Activated naive CD8-positive, alpha-beta T cell treated with anti-CD3 and anti-CD28 coated beads for 36 hours (primary cell): ENCODE measurements around the gene HOXB5. TPM values are rescaled to one million over a fixed set of nuclear protein-coding genes. Genes with fewer than 3 reads are reported as not detected.
A peak's percentile ranks its signal among the peaks of the same experiment; 100 is the strongest.

ENCODE experiments used
- DNase-seq: peaks from one replicate; pipeline ENCODE4 v3.0.0; 2021
- H3K27ac Mint-ChIP-seq: one replicate; pipeline ENCODE4 v1.8.0; 2022; ENCODE audit warnings: mild to moderate bottlenecking, moderate library complexity, mixed read lengths
- H3K27me3 Mint-ChIP-seq: one replicate; pipeline ENCODE4 v1.8.0; 2022; ENCODE audit warnings: mild to moderate bottlenecking, mixed read lengths
- H3K36me3 Mint-ChIP-seq: one replicate; pipeline ENCODE4 v1.8.0; 2021; ENCODE audit warnings: mild to moderate bottlenecking, mixed read lengths
- H3K4me1 Mint-ChIP-seq: one replicate; pipeline ENCODE4 v1.8.0; 2021; ENCODE audit warnings: mixed read lengths
- H3K4me3 Mint-ChIP-seq: one replicate; pipeline ENCODE4 v1.8.0; 2022; ENCODE audit warnings: mild to moderate bottlenecking, moderate library complexity, mixed read lengths
- H3K9me3 Mint-ChIP-seq: one replicate; pipeline ENCODE4 v1.8.0; 2022; ENCODE audit warnings: mixed read lengths
- total RNA-seq, 2 experiments: library from RNA; stranded (reverse); gene quantifications; one replicate each; pipeline ENCODE4 v1.2.3, GENCODE V29; 2021

Gene HOXB5
- total RNA-seq, 2 experiments from 2014 or later, result not detected

DNA sequence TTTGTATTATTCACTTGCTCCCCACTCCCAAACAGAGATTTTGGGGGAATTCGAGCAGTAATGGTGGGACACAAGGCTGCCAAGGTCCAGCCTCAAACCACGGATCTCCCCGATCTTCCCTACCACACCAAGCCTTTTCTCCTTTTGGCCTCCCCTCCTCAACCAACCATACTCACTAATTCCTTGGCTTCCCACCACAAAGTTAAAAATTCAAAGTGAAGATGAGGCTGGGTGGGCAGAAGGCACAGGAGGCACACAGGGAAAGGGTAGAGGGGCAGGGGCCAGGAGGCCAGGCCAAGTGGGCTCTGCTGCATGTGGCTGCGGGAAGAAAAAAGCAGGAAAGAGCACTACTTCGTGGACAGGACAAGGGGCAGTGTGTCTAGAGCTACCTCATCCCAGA, 30.6 kb downstream of the HOXB5 start:
- no peaks in the 10 kb centered on the region for H3K9me3 Mint-ChIP-seq
- no peak overlapping the region for H3K27ac Mint-ChIP-seq
- H3K27me3 Mint-ChIP-seq, result peaks cover 16% of the 10 kb centered on the region
- no peak overlapping the region for H3K4me3 Mint-ChIP-seq
- DNase-seq, result no peak
- H3K4me1 Mint-ChIP-seq, result peaks cover 9% of the 10 kb centered on the region
- no peaks in the 10 kb centered on the region for H3K36me3 Mint-ChIP-seq

DNA sequence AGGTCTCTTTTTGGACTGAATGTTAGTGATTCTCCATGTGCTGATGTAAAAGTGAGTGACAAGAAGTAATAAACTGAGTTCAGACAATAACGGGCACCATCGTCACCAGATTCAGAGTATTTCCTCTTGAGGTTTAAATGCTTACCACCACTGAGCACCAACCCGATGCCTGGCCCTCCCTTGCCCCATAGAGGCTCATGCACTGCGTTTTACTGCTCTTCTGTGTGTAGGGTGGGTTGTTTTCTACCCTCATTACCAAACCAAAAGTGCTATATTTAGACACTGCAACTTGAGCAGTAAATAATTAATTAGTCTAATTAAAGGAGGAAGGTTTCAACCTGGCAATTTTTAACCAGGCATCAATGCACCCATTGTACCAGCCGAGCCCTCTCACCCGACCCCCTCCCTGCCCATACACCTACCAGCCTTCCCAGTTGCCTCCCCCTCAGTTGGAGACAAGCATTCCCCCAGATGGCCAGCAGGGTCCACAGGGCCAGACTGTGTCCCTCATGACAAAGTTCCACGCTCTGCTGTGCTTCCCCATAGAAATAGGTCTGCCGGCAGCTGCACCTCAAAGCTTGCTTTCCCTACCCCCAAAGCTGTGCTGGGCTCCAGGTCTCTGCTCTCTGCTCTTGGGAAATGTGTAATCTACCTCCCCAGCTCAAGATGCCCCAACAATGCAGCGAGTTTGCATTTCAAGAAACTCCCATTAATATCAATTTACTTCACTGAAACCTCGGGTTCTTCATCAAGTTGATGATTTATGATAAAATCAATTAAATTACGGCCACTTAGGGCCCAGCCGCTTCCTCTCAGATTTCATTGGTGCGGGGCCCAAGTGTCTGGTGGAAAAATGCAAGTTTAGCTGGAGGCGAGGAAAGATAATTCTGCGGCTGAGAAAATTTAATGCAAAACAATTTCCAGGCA, 31.4 kb downstream of the HOXB5 start:
- Mint-ChIP-seq H3K9me3 (no peaks in the 10 kb centered on the region), H3K36me3 (no peaks in the 10 kb centered on the region), H3K27me3 (peaks cover 19% of the 10 kb centered on the region), H3K27ac (no peak overlapping the region), H3K4me3 (no peak overlapping the region), H3K4me1 (peaks cover 9% of the 10 kb centered on the region)
- DNase-seq, result no peak

DNA sequence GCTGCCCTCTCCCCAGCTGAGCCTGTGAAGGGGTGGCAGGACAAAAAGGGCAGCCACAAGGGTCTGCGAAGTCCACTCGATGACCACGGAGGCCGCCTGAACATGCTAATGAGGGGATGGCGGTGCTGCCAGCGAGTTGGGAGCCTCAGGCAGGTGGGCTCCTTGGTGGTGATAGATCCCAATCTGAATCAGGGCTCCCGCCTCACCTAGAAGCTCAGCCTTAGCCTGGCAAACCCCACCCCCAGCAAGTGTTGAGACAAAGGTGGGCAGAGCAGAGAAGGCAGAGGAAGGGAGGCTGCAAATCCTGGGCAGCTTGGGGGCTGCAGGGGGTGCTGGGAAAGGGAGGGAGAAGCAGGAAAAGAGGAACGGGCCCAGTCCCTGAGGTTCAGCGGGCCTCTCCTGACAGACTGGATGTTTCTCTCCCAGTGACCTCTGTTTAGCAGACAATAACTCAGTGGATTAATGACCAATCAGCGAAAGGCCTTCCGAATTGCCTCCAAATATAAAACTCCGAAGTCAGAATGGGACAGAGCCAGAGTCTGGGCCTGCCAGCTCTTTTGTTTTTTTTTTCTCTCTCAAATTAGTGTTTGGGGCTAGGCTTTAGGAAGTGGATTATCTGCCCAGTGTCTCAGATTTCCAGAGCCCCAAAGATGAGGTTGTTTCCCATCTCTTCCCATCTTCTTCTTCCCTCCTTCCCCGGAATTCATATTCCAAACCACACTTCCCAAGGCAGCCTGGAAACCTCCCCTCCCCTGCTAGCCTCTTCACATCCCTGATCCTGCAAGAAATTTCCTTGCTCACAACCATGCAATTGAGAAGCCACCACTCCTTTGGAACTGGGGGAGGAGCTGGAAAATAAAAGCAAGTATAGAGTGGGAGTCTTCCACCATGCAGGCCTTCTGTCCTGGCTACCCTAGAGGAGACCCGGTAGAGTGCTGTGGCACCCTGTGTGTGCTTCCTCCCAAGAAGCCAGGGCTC, 33.5 kb downstream of the HOXB5 start:
- DNase-seq, result no peak
- no peak overlapping the region for H3K4me3 Mint-ChIP-seq
- peaks cover 34% of the 10 kb centered on the region for H3K27me3 Mint-ChIP-seq
- H3K27ac Mint-ChIP-seq, result no peak overlapping the region
- H3K4me1 Mint-ChIP-seq, result peaks cover 13% of the 10 kb centered on the region
- no peaks in the 10 kb centered on the region for H3K9me3 Mint-ChIP-seq
- H3K36me3 Mint-ChIP-seq, result no peaks in the 10 kb centered on the region

DNA sequence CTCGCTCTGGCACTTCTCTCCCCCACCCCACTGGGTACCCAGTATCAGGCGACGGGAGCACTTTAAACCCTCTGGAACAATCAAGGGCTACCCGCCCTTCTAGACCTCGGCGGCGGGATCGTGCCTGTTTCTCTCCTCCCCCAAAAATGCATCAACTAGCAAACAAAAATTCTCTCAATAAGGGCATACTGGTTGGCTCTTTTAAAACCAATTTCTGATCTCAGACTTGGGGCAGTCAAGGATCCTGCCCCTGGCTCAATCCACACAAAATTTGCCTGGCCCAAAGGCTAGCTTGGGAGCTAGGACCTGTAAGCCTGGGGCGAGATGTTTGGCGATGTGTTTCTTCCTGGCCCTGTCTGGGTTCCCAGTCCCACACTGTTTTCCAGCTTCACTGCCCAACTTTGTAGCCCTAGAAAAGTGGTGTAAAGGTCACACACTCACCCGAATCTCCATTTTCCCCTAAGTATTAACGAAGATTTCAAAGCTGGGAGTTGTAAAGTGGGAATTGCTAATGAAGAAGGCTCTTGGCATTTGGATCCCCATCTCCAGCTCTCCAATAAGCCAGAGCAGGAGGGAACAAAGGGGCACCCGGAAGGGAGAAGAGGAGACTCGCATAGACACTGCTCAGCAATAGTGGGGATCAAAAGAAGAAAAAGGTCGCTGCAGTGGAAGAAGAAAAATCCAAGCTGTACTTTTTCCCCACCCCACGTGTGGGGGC, 34.3 kb downstream of the HOXB5 start:
- DNase-seq, result no peak
- peaks cover 41% of the 10 kb centered on the region for H3K27me3 Mint-ChIP-seq
- no peak overlapping the region for H3K27ac Mint-ChIP-seq
- peaks cover 15% of the 10 kb centered on the region for H3K4me1 Mint-ChIP-seq
- no peaks in the 10 kb centered on the region for H3K36me3 Mint-ChIP-seq
- no peaks in the 10 kb centered on the region for H3K9me3 Mint-ChIP-seq
- no peak overlapping the region for H3K4me3 Mint-ChIP-seq

DNA sequence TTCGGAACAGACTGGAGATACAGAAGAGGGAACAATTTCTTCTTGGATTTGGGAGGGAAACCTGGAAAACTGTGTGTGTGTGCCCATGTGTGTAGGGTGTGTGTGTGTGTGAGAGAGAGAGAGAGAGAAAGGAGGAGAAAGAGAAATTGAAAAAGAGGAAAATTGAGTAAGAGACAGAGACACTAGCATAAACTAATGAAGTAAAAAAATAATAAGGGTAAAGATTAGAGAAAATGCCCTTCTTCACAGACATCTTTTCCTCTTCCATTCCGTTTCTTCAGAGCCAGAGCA, 34.8 kb downstream of the HOXB5 start:
- H3K27me3 Mint-ChIP-seq, result peaks cover 40% of the 10 kb centered on the region
- H3K4me3 Mint-ChIP-seq, result no peak overlapping the region
- H3K4me1 Mint-ChIP-seq, result peaks cover 15% of the 10 kb centered on the region
- no peak for DNase-seq
- no peaks in the 10 kb centered on the region for H3K9me3 Mint-ChIP-seq
- H3K27ac Mint-ChIP-seq, result no peak overlapping the region
- H3K36me3 Mint-ChIP-seq, result no peaks in the 10 kb centered on the region

DNA sequence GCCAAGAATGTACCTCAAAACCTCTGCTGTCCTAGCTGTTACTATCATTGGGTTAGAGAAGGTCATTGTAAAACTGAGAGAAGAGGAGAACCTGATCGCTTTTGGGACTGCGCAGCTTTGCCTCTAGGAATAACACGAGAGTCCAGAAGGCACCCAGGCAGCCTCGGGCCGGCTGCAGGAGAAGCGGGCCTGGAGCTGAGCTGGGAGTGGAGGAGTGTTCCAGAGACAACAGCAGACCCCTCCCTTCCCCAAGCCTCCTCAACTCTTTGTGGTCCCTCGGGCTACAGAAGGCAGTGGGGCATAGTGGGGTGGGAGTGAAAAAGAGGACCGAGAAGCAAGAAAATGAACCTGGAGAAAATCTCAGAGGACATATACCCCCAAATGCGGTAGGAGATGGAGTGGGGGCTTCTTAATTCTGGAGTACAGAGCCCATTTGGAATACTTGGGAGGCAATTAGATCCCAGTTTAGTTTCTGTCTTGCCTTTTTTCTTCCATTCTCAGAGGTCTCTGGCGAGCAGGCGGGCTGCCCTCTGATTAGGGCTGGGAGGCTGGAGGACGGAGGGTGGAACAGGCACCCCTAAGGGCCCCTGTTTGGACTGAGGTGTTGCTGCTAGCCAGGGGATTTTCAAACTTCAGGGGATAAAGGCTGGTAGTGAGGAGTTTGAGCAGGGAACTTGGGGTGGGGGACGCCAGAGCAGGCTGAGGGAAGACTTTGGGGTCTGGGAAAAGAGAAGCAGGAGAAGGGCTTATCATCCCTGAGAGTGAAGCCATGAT, 35.3 kb downstream of the HOXB5 start:
- Mint-ChIP-seq H3K9me3 (no peaks in the 10 kb centered on the region), H3K36me3 (no peaks in the 10 kb centered on the region), H3K4me3 (no peak overlapping the region), H3K4me1 (peaks cover 14% of the 10 kb centered on the region), H3K27ac (no peak overlapping the region), H3K27me3 (peaks cover 37% of the 10 kb centered on the region)
- no peak for DNase-seq

DNA sequence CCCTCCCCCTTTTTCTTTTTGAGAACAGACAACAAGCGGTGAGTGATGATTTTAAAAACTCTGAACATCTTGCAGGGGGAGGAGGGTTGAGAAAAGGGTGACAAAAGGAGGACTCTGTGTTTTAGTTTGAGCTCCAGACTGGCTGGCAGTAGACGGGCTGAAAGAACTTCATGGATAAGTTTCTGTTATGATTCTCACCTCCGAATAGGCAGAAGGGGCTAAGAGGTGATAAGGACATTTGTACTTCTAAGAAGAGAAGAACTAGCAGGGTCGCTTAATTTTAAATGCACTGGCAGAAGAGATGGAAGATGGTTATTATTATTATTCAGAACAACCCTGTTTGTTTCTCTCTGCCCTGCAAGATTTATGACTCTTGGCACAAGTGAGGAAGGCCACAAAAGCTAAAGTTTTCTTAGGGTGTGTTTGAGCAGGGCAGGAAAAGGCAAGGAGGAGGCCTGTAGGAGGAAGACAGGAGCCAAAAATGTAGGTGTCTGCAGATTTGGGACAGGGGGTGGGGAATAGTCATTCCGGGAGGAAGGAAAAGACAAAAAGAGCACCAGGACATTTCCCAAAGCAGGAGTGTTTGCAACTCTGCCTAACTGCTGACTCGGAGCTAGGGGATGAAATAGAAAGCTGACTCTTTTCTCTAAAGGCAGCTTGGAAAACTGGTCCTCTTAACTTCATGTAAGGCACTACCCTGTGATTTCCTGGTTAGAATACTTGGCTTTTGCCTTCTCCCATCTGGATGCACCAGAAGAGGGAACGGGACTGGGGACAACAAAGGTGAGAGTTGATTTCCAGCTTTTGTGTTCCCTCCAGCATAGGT, 36.8 kb downstream of the HOXB5 start:
- Mint-ChIP-seq H3K27ac (no peak overlapping the region), H3K4me1 (peaks cover 14% of the 10 kb centered on the region), H3K9me3 (no peaks in the 10 kb centered on the region), H3K36me3 (no peaks in the 10 kb centered on the region), H3K27me3 (peaks cover 28% of the 10 kb centered on the region), H3K4me3 (no peak overlapping the region)
- DNase-seq, result no peak

DNA sequence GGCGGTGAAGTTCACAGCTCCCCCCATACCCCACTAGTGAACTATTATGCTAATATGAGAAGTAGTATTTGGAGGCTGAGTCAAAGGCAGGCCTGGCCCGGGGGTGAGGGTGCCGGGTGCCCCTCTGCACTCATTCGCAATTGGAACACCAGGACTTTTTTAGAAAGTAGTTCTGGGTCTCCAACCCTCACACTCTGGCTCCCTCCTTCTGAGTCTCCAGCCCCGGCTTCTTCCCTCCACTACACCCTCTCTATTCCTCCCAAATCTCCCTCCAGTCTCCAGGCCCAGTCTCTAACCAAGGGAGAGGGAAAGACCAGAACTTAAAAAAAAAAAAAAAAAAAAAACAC, 37.4 kb downstream of the HOXB5 start:
- Mint-ChIP-seq H3K4me3 (no peak overlapping the region), H3K4me1 (peaks cover 8% of the 10 kb centered on the region), H3K27me3 (peaks cover 28% of the 10 kb centered on the region), H3K27ac (no peak overlapping the region), H3K36me3 (no peaks in the 10 kb centered on the region), H3K9me3 (no peaks in the 10 kb centered on the region)
- DNase-seq, result no peak

DNA sequence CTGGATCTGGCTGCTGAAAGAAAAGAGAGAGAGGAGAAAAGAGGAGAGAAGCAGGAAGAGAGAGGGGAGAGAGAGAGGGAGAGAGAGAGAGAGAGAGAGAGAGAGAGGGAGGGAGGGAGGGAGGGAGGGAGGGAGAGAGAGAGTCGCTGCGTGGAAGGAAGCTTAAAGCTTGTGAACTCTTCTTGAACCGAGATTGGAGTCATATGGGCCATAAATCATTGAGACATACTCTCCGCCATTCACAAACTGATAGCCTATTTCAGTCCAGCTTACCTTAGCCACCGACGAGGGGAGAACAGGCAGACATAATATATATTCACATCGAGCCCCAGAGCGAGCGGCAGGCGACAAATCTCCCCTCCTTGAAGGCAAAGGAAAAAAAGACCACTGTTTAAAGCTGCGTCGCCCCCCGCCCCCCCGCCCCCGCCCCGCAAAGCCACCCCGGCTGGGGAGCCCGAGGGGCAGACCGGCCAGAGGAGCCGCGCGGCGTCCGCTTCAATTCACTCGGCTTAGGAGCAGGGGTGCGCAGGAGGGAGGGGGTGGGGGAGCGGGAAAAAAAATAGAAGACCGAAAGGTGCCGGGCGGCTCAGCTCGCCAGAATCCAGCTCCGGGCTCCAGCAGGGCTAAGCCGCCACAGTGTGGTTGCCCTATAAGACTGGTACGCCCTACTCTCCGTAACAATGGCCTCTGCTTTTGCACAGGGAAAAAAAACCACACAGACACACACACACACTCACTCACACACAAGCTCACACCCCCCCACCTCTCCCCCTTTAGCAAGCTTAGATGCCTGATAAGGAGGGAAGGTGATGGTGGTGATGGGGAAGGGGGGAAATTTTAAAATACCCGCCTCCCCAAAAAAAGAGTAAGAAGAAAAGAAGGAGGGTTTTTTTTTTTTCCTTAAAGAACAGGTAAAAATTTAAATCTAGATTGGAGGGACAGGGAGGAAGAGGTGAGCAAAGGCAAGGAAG, 38.0 kb downstream of the HOXB5 start:
- Mint-ChIP-seq H3K4me1 (peaks cover 7% of the 10 kb centered on the region), H3K27me3 (peaks cover 28% of the 10 kb centered on the region), H3K27ac (no peak overlapping the region), H3K4me3 (peak overlapping the region; percentile 82), H3K9me3 (no peaks in the 10 kb centered on the region), H3K36me3 (no peaks in the 10 kb centered on the region)
- DNase-seq, result no peak

DNA sequence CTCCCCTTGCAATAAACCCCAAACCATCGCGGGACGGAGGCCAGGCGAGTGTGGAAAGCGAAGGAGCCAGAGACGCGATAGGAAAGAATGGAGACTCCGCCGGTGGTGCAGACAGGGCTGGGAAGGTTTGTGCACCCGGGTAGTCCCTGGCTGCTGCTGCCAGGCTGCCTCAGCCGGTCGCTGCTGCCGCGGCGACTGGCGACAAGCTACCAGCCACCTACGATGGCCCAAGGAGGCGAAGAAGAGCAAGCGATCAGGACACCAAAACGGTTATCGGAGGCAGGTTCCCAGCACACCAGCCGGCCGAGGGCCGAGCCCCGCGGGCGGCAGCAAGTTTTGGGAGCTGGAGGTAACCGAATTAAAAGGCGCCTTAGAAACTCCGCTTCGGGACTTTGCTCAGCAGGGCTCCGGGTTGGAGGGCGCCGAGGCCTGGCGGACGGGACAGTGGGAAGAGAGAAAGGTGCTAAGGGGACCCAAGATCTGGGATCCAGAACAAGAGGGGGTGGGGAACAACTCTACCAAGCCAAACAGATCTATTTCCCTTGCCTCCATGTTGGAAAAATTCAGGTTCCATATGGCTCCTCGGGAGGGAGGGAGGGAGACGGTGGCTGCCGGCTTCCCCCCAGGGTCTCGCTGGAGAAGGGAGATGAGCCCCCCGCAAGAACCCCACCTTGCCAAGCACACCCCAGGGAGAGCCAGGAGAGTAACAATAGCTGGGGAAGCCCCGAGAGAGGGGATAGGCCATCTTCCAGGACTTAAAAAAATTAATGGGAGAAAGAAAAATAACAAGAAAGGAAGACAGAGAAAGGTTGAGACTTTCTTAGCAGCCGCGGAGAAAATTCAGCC, 38.9 kb downstream of the HOXB5 start:
- Mint-ChIP-seq H3K27ac (no peak overlapping the region), H3K36me3 (no peaks in the 10 kb centered on the region), H3K4me3 (peak overlapping the region; percentile 82), H3K9me3 (no peaks in the 10 kb centered on the region), H3K4me1 (peaks cover 7% of the 10 kb centered on the region), H3K27me3 (peaks cover 28% of the 10 kb centered on the region)
- no peak for DNase-seq

DNA sequence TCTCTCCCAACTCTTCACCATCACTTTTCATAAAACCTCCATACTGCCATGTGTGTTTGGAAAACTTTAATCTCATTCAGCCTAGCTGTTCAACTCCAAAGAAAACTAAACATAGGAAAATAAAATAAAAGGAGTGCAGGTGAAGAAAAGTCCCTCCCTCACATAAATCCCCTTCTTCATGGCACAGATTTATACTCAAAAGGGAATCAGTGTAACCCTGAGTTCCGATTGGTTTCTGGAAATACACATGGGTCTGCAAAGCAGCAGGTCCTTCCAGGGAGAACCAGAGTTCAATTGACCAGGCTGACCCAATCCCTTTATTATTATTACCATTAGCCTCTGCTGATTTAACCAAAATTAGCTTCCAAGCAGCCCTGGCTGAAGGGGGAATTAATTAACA, 39.8 kb downstream of the HOXB5 start:
- H3K4me1 Mint-ChIP-seq, result peaks cover 7% of the 10 kb centered on the region

DNA sequence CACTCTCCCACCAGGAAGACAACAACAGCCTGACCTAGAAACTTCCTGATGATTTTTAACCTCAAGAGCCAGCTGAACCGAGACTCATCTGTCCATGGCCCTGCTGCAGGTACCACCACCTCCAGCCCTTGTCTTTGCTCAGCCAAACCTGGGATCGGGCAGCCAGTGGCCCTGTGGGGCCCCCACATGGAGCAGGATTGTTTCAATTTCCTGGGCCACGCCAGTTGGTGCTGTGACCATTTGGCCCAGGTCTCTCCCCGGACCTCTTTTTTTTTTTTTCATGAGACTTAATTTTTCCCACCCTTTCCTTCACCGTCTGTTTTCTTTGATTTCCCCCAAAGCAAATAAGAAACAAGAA, 40.4 kb downstream of the HOXB5 start:
- Mint-ChIP-seq H3K4me1 (peaks cover 11% of the 10 kb centered on the region), H3K9me3 (no peaks in the 10 kb centered on the region)

More for the DNA sequence above, 39.8 kb downstream of the HOXB5 start:
- DNase-seq, result no peak
- Mint-ChIP-seq H3K9me3 (no peaks in the 10 kb centered on the region), H3K4me3 (no peak overlapping the region), H3K36me3 (no peaks in the 10 kb centered on the region), H3K27ac (no peak overlapping the region), H3K27me3 (peaks cover 28% of the 10 kb centered on the region)

More for the DNA sequence above, 40.4 kb downstream of the HOXB5 start:
- no peak for DNase-seq
- no peak overlapping the region for H3K27ac Mint-ChIP-seq
- H3K36me3 Mint-ChIP-seq, result no peaks in the 10 kb centered on the region
- H3K4me3 Mint-ChIP-seq, result no peak overlapping the region
- H3K27me3 Mint-ChIP-seq, result peaks cover 28% of the 10 kb centered on the region
